Neural progenitor cell (in vitro differentiated cells): ENCODE results near the gene TFF2. TPM values are rescaled to one million over a fixed set of nuclear protein-coding genes. Genes with fewer than 3 reads are reported as not detected.
A peak's percentile ranks its signal among the peaks of the same experiment; 100 is the strongest.

Source experiments
- DNase-seq: peaks from one replicate; pipeline ENCODE4 v3.0.0-alpha.2; 2016; ENCODE audit warnings: low spot score
- H2AFZ ChIP-seq: fragments of 200-600 bp; sonication (generic); replicated peaks from 2 replicates; pipeline ENCODE4 v1.6.1; 2016; ENCODE audit warnings: antibody characterized with exemption
- H3F3A ChIP-seq: fragments of 200-600 bp; sonication (generic); 2 replicates; pipeline ENCODE4 v1.6.1; 2016; ENCODE audit warnings: antibody characterized with exemption, low read depth
- H3K27ac ChIP-seq: fragments of 200-600 bp; sonication (generic); 2 replicates; pipeline ENCODE4 v1.5.1; 2016; ENCODE audit warnings: mild to moderate bottlenecking
- H3K27me3 ChIP-seq: fragments of 200-600 bp; sonication (generic); 2 replicates; pipeline ENCODE4 v1.6.1; 2016; ENCODE audit warnings: mild to moderate bottlenecking, moderate library complexity
- H3K36me3 ChIP-seq: fragments of 200-600 bp; sonication (generic); 2 replicates; pipeline ENCODE4 v1.5.1; 2016
- H3K4me1 ChIP-seq: fragments of 200-600 bp; sonication (generic); 2 replicates; pipeline ENCODE4 v1.6.1; 2016; ENCODE audit warnings: mixed run types
- H3K4me2 ChIP-seq: fragments of 200-600 bp; sonication (generic); 2 replicates; pipeline ENCODE4 v1.6.1; 2016
- H3K4me3 ChIP-seq: fragments of 200-600 bp; sonication (generic); 2 replicates; pipeline ENCODE4 v1.5.1; 2016
- H3K79me2 ChIP-seq: fragments of 200-600 bp; sonication (generic); 2 replicates; pipeline ENCODE4 v1.6.1; 2016; ENCODE audit warnings: low read depth
- H3K9ac ChIP-seq: fragments of 200-600 bp; sonication (generic); 2 replicates; pipeline ENCODE4 v1.6.1; 2016
- H3K9me3 ChIP-seq: fragments of 200-600 bp; sonication (generic); 2 replicates; pipeline ENCODE4 v1.5.1; 2016; ENCODE audit warnings: low read depth
- H4K20me1 ChIP-seq: fragments of 200-600 bp; sonication (generic); 2 replicates; pipeline ENCODE4 v1.6.1; 2016; ENCODE audit warnings: low read depth
- H3K27ac Mint-ChIP-seq: 3 replicates; pipeline ENCODE4 v1.8.0; 2021; ENCODE audit warnings: mixed read lengths
- H3K27me3 Mint-ChIP-seq: 2 replicates; pipeline ENCODE4 v1.8.0; 2022; ENCODE audit warnings: low read depth, mild to moderate bottlenecking, inconsistent platforms, moderate library complexity, mixed read lengths; ENCODE audit not compliant: insufficient read depth
- H3K36me3 Mint-ChIP-seq: 3 replicates; pipeline ENCODE4 v1.8.0; 2021; ENCODE audit warnings: mixed read lengths
- H3K4me1 Mint-ChIP-seq: 3 replicates; pipeline ENCODE4 v1.8.0; 2021; ENCODE audit warnings: mixed read lengths
- H3K4me3 Mint-ChIP-seq: 3 replicates; pipeline ENCODE4 v1.8.0; 2021; ENCODE audit warnings: mild to moderate bottlenecking, moderate library complexity, mixed read lengths
- H3K9me3 Mint-ChIP-seq: 3 replicates; pipeline ENCODE4 v1.8.0; 2020; ENCODE audit warnings: mixed read lengths
- EZH2 ChIP-seq: fragments of 200-600 bp; sonication (generic); IDR thresholded peaks from 2 replicates; pipeline ENCODE4 v1.6.1; 2017; ENCODE audit warnings: antibody characterized with exemption, mild to moderate bottlenecking, moderate library complexity
- EZH2phosphoT487 ChIP-seq: fragments of 200-600 bp; sonication (generic); IDR thresholded peaks from 2 replicates; pipeline ENCODE4 v1.6.1; 2017; ENCODE audit warnings: antibody characterized with exemption
- total RNA-seq: library from RNA; depleted of rRNA; stranded (reverse); fragments of >200 nt; gene quantifications from 2 replicates; pipeline ENCODE4 v1.2.3, GENCODE V29; 2015; ENCODE audit warnings: low replicate concordance
- TF ChIP-seq, protein P1 (sequence below): fragments of 200-600 bp; sonication (generic); IDR thresholded peaks from 2 replicates; pipeline ENCODE4 v1.5.1; 2017; ENCODE audit warnings: antibody characterized with exemption, mild to moderate bottlenecking

Gene TFF2
- total RNA-seq, 1 donor from 2014 or later, result not detected

DNA sequence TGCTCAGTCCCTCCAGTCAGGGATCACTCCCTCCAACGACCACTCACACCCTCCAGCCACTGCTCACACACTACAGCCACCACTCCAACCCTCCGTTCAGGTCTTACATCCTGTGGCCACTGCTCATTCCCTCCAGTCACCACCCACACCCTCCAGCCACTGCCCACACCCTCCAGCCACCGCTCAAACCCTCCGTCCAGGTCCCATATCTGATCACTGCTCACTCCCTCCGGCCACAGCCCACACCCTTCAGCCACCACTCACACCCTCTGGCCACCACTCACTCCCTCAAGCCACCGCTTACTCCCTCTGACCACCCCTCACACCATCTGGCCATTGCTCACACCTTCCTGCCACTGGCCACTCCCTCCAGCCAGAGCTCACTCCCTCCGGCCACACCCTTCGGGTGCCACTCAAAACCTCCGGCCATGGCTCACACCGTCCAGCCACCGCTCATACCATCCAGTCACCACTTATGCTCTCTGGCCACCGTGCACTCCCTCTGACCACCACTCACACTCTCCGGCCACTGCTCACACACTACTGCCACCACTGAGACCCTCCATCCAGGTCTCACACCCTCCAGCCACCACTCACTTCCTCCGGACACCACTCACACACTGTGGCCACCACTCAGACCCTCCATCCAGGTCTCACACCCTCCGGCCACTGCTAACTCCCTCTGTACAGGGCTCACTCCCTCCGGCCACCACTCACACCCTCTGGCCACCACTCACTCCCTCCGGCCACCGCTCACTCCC is 20.3 kb upstream of the TFF2 start:
- H3K36me3 Mint-ChIP-seq, result no peaks in the 10 kb centered on the region
- H3K4me2 ChIP-seq, result no peak overlapping the region
- no peak for DNase-seq
- H3K27ac ChIP-seq, result no peak overlapping the region
- H3K9me3 Mint-ChIP-seq, result peaks cover 3% of the 10 kb centered on the region
- peaks cover 27% of the 10 kb centered on the region for H3K4me1 Mint-ChIP-seq
- H3K9me3 ChIP-seq, result no peaks in the 10 kb centered on the region
- no peaks in the 10 kb centered on the region for H3K36me3 ChIP-seq
- peaks cover 10% of the 10 kb centered on the region for H3K4me1 ChIP-seq
- H3K4me3 Mint-ChIP-seq, result peak overlapping the region; percentile 31
- no peaks in the 10 kb centered on the region for H3K79me2 ChIP-seq
- no peaks in the 10 kb centered on the region for H3K27me3 ChIP-seq
- no peaks in the 10 kb centered on the region for H4K20me1 ChIP-seq
- no peak overlapping the region for H2AFZ ChIP-seq
- H3K9ac ChIP-seq, result no peak overlapping the region
- TF ChIP-seq EZH2phosphoT487 (no peak), EZH2 (no peak)
- TF ChIP-seq, protein P1, sequence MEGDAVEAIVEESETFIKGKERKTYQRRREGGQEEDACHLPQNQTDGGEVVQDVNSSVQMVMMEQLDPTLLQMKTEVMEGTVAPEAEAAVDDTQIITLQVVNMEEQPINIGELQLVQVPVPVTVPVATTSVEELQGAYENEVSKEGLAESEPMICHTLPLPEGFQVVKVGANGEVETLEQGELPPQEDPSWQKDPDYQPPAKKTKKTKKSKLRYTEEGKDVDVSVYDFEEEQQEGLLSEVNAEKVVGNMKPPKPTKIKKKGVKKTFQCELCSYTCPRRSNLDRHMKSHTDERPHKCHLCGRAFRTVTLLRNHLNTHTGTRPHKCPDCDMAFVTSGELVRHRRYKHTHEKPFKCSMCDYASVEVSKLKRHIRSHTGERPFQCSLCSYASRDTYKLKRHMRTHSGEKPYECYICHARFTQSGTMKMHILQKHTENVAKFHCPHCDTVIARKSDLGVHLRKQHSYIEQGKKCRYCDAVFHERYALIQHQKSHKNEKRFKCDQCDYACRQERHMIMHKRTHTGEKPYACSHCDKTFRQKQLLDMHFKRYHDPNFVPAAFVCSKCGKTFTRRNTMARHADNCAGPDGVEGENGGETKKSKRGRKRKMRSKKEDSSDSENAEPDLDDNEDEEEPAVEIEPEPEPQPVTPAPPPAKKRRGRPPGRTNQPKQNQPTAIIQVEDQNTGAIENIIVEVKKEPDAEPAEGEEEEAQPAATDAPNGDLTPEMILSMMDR, result no peak
- peaks cover 12% of the 10 kb centered on the region for H3K27me3 Mint-ChIP-seq
- no peaks in the 10 kb centered on the region for H3F3A ChIP-seq
- no peak overlapping the region for H3K4me3 ChIP-seq
- H3K27ac Mint-ChIP-seq, result peak overlapping the region; percentile 52

GRCh38 chr21:42369821-42370220 is 19.0 kb upstream of the TFF2 start:
- no peak overlapping the region for H2AFZ ChIP-seq
- H3F3A ChIP-seq, result no peaks in the 10 kb centered on the region
- H3K4me3 ChIP-seq, result no peak overlapping the region
- DNase-seq, result peak; percentile 15
- Mint-ChIP-seq H3K27ac (no peak overlapping the region), H3K4me1 (peaks cover 26% of the 10 kb centered on the region), H3K9me3 (peaks cover 3% of the 10 kb centered on the region), H3K27me3 (peaks cover 10% of the 10 kb centered on the region), H3K4me3 (no peak overlapping the region), H3K36me3 (no peaks in the 10 kb centered on the region)
- no peaks in the 10 kb centered on the region for H4K20me1 ChIP-seq
- H3K27me3 ChIP-seq, result no peaks in the 10 kb centered on the region
- no peaks in the 10 kb centered on the region for H3K9me3 ChIP-seq
- no peak for TF ChIP-seq EZH2phosphoT487
- TF ChIP-seq, protein P1, result peak; percentile 29
- no peak overlapping the region for H3K4me2 ChIP-seq
- H3K27ac ChIP-seq, result no peak overlapping the region
- no peaks in the 10 kb centered on the region for H3K36me3 ChIP-seq
- H3K4me1 ChIP-seq, result peaks cover 4% of the 10 kb centered on the region
- no peaks in the 10 kb centered on the region for H3K79me2 ChIP-seq
- no peak overlapping the region for H3K9ac ChIP-seq

- no peak overlapping the region for H3K4me3 Mint-ChIP-seq
- no peaks in the 10 kb centered on the region for H3K4me1 ChIP-seq
- H3K36me3 ChIP-seq, result no peaks in the 10 kb centered on the region
- no peak for TF ChIP-seq EZH2
- no peak for TF ChIP-seq EZH2phosphoT487
- H3K4me2 ChIP-seq, result no peak overlapping the region
- no peak overlapping the region for H3K4me3 ChIP-seq
- H3K27ac Mint-ChIP-seq, result peak overlapping the region; percentile 91
- peaks cover 3% of the 10 kb centered on the region for H3K9me3 Mint-ChIP-seq
- H3K27me3 ChIP-seq, result no peaks in the 10 kb centered on the region
- H3K79me2 ChIP-seq, result no peaks in the 10 kb centered on the region
- H3K9me3 ChIP-seq, result no peaks in the 10 kb centered on the region
- H3K27ac ChIP-seq, result no peak overlapping the region
- H4K20me1 ChIP-seq, result no peaks in the 10 kb centered on the region
- H3K9ac ChIP-seq, result no peak overlapping the region
- H3K4me1 Mint-ChIP-seq, result peaks cover 23% of the 10 kb centered on the region
- H3K36me3 Mint-ChIP-seq, result no peaks in the 10 kb centered on the region
- H3F3A ChIP-seq, result no peaks in the 10 kb centered on the region
- DNase-seq, result no peak
- H2AFZ ChIP-seq, result no peak overlapping the region
- H3K27me3 Mint-ChIP-seq, result peaks cover 13% of the 10 kb centered on the region
These were observed 16.8 kb upstream of the TFF2 start for GRCh38 chr21:42367367-42368165.
